WTC11 (cell line): ENCODE data around the gene ST6GALNAC2.

ENCODE experiments used
- CTCF ChIP-seq: fragments of 200-600 bp; IDR thresholded peaks from 2 replicates; pipeline ENCODE4 v1.8.0; 2022; ENCODE audit warnings: antibody characterized with exemption
- FOXJ3 ChIP-seq: sonication (generic); formaldehyde crosslinking; IDR thresholded peaks from 2 replicates; pipeline ENCODE4 v1.9.0; 2021; ENCODE audit warnings: missing genetic modification reagents, mild to moderate bottlenecking, borderline replicate concordance
- FOXP4 ChIP-seq: sonication (generic); formaldehyde crosslinking; IDR thresholded peaks from 2 replicates; pipeline ENCODE4 v1.8.0; 2022; ENCODE audit warnings: mild to moderate bottlenecking, missing genetic modification reagents
- JAZF1 ChIP-seq: fragments of 250-450 bp; sonication (Bioruptor Pico); IDR thresholded peaks from 2 replicates; pipeline ENCODE4 v1.9.0; 2021; ENCODE audit warnings: moderate library complexity, mild to moderate bottlenecking, inconsistent platforms
- NR3C1 ChIP-seq: sonication (generic); formaldehyde crosslinking; conservative IDR thresholded peaks from 2 replicates; pipeline ENCODE4 v1.8.1; 2023; ENCODE audit warnings: low read depth, mild to moderate bottlenecking, missing genetic modification reagents
- RELA ChIP-seq: sonication (generic); formaldehyde crosslinking; IDR thresholded peaks from 2 replicates; pipeline ENCODE4 v1.8.1; 2022; ENCODE audit warnings: missing genetic modification reagents, mild to moderate bottlenecking, borderline replicate concordance
- SP1 ChIP-seq: sonication (generic); formaldehyde crosslinking; conservative IDR thresholded peaks from 2 replicates; pipeline ENCODE4 v1.8.1; 2022; ENCODE audit warnings: missing genetic modification reagents
- USF2 ChIP-seq: sonication (generic); formaldehyde crosslinking; IDR thresholded peaks from 2 replicates; pipeline ENCODE4 v1.8.1; 2023; ENCODE audit warnings: mild to moderate bottlenecking, missing genetic modification reagents, moderate library complexity
- ZNF121 ChIP-seq: sonication (generic); formaldehyde crosslinking; IDR thresholded peaks from 2 replicates; pipeline ENCODE4 v1.8.0; 2023; ENCODE audit warnings: missing genetic modification reagents
- ZNF396 ChIP-seq: fragments of 250-450 bp; sonication (Bioruptor Pico); IDR thresholded peaks from 2 replicates; pipeline ENCODE4 v1.8.0; 2021; ENCODE audit warnings: mild to moderate bottlenecking, moderate library complexity, borderline replicate concordance
- ZNF512 ChIP-seq: sonication (generic); formaldehyde crosslinking; IDR thresholded peaks from 2 replicates; pipeline ENCODE4 v1.8.1; 2022; ENCODE audit warnings: missing genetic modification reagents, borderline replicate concordance

GRCh38 chr17:76534831-76535732 lies 50.6 kb downstream of the ST6GALNAC2 start:
- no peak for TF ChIP-seq CTCF
- TF ChIP-seq NR3C1 (CRISPR knock-in tag) = no peak
- no peak for TF ChIP-seq SP1
- no peak for TF ChIP-seq JAZF1
- TF ChIP-seq FOXP4 (CRISPR knock-in tag) = no peak
- TF ChIP-seq RELA (CRISPR knock-in tag) = no peak
- no peak for TF ChIP-seq USF2 (CRISPR knock-in tag)
- no peak for TF ChIP-seq ZNF121 (CRISPR knock-in tag)
- no peak for TF ChIP-seq ZNF396 (CRISPR knock-in tag)
- no peak for TF ChIP-seq ZNF512
- TF ChIP-seq FOXJ3 = no peak
